ACHN (cell line): ENCODE measurements around the gene BACE1.
"Not testable (repeated sequence)": the region's sequence is repeated elsewhere in the genome, so short reads cannot be mapped to it uniquely, and the experiment has no call there.

Experiments used
- DNase-seq: peaks from one replicate; pipeline ENCODE4 v3.0.0-alpha.2; 2015
- in situ Hi-C: cut with HindIII; loops from 2 replicates; pipeline ENCODE4 v1.10.0; 2017; ENCODE audit warnings: low sequenced_read_pairs, low pct_ligation_motif_present, low pct_unique_long_range_greater_than_20kb

Gene BACE1

DNA sequence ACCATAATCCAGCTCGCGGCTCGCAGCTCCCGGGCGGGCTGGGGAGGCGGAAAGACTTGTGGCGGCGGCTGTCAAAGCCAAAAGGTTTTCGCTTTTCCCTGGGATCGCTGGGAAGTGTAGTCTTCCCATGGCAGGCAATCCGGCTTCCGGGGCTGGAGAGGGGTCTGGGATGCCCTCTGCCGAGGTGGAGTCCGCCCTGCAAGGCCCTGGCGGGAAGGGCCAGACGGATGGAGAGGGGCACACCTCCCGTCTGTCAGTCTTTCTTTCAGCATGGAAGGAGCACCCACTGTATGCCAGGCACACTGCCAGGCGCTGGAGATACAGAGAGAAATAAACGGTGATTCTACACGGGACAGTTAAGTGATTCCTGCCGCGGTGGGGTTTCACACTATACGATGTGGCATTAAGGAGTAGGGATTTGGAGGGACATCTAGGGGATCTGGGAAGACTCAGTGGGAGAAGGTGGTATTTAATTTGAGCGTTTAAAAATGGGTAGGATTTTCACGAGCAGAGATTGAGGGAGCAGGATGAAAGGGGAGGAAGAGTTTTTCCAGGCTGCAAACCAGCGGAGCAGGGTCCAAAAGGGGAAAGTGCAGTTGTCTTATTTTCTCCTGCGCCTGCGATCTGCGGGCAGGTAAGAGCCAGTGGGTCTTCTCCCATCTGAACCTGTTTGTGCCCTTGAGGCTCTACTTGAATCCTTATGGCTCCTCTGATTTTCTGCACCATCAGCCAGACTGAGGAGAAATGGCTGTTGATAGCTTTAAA lies at the start of gene BACE1:
BACE1 (minus strand) TSS at position 60 of the 765 bp plus-strand sequence. CDS start 461 bp downstream, outside the sequence.
- in situ Hi-C loops = no loop called here
- DNase-seq = peak; percentile 84

DNA sequence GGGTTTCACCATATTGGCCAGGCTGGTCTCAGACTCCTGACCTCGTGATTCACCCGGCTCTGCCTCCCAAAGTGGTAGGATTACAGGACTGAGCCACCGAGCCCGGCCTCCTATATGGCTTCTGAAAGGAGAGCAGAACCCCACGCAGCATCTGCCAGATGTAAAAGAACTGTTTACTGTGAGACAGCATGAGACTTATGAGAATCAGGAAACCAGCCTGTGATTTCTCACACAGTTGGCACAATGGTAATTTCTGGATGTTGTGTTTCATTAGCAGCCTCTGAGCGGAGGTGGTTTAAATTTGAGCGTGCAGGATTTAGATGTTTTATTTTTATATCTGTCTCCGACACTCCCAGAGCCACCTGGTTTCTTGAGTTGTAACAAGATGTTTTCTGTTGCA lies 45.4 kb upstream of the BACE1 start:
- DNase-seq = no peak
- in situ Hi-C loops = no loop called here

DNA sequence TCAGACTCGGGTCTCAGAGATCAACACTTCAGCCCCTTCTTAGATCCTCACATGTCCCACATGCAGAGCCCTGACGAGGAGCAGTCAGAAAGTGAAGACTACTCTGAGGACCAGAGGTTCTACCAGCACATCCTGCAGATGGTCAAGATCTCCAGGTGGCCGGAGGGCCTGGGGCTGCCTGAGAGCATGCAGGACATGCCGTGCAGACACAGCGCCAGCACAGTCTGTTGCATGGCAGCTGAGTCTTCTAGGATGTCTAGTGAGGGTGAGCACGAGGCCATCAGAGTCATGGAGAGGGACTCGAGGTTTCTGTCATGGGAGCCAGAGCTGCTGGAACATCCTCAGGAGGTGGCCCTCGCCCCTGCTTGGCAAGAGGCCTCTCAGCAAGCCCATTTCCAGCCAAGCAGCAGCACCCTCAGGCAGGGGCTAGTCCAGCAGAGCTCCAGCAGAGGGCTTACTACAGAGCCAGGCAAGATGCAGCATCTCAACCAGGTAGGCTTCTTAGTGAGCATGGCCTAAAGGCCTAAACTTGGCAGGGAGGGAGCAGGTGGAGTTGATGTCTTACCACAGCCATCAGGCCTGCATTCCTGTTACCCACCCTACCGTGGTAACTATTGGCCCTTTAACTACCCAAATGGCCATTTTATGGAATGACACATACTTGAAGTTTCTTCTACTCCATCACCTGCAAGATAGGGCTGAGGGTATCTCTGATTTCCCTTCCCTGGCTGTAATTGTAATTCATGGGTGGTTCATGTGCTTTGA lies 40.3 kb upstream of the BACE1 start:
- peak; percentile 1 for DNase-seq
- in situ Hi-C loops = no loop called here

DNA sequence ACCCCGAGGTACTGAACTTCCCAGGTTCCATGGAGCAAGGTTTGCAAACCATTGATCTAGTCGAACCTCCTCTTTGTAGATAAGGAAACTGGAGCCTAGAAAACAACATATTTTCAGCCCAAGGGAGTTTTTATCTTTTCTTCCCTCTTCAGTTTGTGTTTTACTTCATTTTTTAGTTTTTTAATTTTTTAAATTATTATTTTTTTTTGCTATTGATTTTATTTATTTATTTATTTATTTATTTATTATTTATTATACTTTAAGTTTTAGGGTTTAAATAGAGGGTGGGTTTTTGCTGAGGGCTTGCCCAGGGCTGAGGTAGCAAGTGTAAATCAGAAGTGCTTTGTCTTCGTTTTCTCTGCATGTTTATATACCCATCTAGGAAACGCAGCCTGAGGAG lies 38.5 kb upstream of the BACE1 start:
- in situ Hi-C loops = no loop called here

DNA sequence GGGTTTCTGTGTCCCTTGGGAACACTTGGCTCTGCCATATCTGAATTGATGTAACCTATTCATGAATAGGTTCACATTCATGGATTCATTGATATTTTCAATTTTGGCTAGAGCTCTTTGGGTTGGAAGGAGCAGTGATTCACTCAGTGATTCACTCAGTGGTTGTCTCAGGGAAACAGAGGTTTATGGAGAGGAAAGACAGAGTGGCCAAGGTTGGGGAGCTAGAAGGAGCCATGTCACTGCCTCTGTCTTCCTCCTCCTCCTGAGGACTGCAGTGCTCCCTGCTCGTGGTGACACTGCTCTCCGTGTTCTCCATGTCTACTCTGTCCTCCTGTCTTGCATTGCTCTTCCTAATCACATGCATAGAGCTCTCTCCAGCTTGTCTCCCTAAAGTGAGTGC lies 29.0 kb upstream of the BACE1 start:
- in situ Hi-C loops = no loop called here

More for the DNA sequence above, 38.5 kb upstream of the BACE1 start:
- no peak for DNase-seq

DNA sequence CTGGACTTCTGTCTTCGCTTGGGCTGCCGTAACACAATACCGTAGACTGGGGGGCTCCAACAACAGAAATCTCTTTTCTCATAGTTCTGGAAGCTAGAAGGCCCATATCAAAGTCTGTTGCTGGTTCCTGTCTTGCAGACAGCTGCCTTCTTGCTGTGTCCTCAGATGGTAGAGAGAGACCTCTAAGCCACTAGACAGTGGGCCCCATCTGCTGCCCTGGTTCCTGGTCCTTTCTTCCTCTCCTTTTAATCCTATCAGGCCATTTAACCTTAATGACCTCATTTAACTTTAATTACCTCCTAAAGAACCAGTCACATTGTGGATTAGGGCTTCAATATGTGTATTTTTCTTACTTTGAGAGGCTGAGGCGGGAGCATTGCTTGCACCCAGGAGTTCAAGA lies 21.0 kb upstream of the BACE1 start:
- in situ Hi-C loops = no loop called here
- no peak for DNase-seq

More for the DNA sequence above, 29.0 kb upstream of the BACE1 start:
- DNase-seq = no peak

DNA sequence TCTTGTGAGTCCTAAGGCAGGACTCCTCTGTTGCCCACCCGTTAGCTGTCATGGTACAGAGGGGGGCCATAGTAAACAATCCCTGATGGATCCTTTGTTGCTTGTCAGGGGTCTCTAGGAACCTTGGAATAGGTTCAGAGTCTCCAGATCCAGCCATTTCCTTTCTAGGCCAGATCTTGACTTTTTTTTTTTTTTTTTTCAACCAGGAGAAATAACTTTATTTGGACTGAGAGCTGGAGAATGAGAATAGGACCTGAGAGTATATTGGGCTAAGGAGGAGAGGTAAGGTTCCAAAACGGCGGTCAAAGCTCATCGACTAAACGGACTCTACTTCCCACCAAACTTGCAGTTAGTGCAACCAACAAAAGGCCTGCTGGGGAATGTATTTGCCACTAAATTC lies 19.3 kb upstream of the BACE1 start:
- in situ Hi-C loops = no loop called here
- DNase-seq = no peak

DNA sequence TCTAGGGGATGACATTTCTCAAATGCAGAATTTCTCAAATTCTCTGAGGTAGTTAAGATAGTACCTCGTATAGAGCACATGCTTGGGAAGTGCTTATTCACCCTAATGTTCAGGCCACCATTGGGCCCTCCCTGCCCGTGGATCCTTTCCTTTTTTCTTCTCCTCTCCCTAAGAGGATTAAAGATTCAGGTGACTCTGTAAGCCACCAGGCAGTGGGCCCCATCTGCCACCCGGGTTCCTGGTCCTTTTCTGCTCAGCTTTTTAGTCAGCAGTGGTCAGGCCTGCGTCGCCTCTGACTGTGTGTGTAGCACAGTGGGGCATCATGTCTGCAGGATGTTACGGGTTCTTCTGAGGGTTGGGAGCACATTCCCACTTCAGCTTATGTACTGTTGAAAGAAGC lies 18.8 kb upstream of the BACE1 start:
- no peak for DNase-seq
- in situ Hi-C loops = no loop called here

DNA sequence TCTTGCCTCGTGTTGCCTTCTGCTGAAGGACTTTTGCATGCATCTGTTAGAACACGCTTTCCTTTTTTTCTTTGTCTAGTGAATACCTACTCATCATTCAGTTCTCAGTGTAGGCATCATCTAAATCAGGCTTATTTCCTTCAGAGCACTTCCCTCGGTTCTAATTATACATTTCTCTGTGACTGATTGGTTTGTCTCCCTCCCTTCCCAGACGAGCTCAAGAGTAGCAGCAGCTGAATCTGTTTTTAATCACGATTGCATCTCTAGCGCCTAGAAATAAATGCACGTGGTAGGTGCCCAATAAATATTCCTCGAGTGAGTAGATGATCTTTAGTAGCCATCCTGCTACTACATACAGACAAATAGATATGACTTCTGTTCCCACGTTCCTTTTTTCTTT lies 17.9 kb upstream of the BACE1 start:
- DNase-seq = no peak
- in situ Hi-C loops = no loop called here

DNA sequence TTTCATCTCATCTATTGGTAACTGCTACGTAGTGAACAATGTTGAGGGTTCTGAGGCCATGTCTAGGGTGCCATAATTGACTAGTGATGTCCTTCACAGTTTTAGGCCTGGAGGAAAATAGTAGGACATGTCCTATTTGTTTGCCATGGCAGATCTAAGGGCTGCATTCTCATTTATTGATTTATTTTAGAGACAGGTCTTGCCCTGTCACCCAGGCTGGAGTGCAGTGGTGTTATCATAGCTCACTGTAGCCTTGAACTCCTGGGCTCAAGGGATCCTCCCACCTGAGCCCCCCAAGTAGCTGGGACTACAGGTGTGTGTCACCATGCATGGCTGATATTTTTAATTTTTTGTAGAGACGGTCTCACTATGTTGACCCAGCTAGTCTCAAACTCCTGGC lies 16.8 kb upstream of the BACE1 start:
- in situ Hi-C loops = no loop called here
- DNase-seq = no peak

DNA sequence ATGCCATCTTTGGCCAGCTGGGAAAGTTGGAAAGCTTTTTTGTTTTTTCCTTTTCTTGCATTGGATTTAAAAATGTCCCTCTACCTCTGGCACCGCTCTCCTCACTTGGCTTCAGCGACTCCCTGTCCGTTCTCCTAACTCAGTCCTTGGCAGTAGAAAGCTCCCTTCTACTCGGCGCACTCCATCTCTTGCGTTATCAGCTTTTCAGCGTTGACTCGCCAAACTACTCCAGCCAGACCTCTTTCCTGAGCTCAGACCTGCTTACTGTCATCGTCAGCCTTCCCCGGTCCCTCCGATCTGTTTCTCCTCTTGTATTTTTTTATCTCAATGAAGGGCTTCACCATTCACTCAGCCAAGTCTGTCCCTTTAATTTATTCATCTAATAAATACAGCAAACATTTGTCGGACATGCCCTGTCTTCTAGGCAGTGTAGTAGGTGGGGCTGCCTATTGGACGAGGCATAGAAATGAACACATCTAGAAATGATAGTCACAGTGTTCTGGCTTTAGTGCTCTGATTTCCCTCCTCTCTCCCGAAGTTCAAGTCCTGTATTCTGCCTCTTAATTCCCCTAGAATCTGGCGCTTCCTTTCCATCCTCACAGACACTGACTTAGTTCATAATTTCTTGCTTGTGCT lies 12.4 kb upstream of the BACE1 start:
- peak; percentile 33 for DNase-seq
- in situ Hi-C loops = no loop called here

DNA sequence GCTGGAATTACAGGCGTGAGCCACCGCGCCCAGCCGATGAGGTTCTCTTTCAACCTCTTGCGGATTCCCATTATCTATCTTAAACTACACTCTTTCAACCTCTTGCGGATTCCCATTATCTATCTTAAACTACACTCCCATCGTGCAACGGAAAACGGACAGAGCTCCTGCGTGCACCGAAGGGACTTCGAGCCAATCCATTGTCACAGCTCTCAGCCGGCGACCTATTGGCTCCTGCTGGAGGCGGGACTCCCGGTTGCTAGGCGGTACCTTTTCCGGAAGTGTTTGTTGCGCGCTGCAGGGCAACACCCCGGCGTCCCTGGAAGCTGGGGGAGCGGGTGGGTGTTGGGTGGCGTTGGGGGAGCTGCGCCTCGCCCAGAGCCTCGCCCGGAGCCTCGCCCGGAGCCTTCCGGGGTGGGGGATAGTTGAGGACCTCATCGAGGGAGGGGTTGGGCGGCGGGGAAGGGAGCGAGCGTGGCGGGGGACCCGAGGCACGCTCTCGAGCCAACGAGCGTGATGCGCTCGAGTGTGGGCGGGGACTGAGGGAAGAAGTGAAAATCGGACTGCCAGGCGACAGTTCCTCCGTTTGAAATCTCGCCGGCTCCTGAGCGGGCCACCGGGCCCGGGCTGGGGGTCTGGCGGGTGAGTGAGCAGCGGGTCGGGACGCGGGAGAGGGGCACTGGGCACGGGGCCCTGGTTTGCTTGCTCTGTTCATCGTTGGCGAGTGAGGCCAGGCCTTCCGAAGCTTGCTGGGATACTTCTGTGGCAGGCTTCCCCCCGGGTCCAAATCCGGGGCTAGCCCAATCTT lies 11.7 kb upstream of the BACE1 start, which contains the start of gene CEP164:
CEP164 (plus strand) TSS at position 288 of the 808 bp plus-strand sequence. CDS start 10,733 bp downstream, outside the sequence.
- DNase-seq = peak; percentile 93
- in situ Hi-C loops = no loop called here

DNA sequence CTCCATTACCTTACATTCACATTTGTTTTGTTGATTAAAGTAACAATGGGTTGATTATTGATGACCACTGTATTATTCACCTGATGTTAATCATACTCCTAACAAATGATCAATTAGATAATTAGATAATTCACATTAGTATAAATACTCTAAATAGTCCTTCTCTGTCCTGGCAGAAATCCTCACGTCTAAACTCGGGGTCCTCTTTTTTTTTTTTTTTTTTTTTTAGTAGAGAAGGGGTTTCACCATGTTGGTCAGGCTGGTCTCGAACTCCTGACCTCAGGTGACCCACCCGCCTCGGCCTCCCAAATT lies 11.2 kb upstream of the BACE1 start:
- in situ Hi-C loops, DNase-seq: not testable (repeated sequence)

DNA sequence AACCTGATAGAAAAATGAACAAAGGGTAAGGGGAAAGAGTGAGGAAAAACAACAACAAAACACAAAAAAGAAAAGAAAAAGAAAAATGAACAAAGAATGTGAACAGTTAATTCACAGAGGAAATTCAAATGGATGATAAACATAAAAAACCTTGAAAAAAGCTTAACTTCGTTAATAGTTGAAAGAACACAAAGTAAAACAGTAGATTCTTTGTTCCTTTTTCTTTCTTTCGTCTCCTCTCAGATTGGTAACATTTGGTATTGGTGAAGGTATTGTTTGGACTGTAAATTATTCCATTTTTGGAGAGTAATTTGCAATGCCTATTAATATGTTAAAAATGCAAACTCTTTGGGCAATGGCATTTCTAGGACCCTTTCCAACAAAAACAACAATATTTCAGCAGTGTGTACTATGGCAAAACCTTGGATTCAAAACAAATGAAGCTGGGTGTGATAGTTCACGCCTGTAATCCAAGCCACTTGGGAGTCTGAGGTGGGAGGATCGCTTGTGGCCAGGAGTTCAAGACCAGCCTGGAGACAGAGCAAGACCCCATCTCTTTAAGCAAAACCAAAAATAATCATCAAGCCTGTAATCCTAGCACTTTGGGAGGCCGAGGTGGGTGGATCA lies 3.3 kb upstream of the BACE1 start:
- DNase-seq = no peak

DNA sequence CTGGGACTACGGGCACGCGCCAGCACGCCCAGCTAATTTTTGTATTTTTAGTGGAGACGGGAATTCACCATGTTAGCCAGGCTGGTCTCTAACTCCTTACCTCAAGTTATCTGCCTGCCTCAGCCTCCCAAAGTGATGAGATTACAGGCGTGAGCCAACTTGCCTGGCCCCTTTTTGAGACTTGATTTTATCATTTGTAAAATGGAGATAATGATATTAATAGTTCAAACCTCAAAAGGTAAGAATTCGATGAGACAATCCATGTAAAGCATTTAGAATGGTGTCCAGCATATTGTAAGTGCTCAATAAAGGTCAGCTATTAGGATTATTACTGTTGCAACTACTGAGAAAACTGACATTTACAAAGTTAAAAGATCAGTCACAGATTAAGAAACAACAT lies 2.7 kb upstream of the BACE1 start:
- no peak for DNase-seq
- in situ Hi-C loops = no loop called here

More for the DNA sequence above, 3.3 kb upstream of the BACE1 start:
- in situ Hi-C loops = no loop called here

DNA sequence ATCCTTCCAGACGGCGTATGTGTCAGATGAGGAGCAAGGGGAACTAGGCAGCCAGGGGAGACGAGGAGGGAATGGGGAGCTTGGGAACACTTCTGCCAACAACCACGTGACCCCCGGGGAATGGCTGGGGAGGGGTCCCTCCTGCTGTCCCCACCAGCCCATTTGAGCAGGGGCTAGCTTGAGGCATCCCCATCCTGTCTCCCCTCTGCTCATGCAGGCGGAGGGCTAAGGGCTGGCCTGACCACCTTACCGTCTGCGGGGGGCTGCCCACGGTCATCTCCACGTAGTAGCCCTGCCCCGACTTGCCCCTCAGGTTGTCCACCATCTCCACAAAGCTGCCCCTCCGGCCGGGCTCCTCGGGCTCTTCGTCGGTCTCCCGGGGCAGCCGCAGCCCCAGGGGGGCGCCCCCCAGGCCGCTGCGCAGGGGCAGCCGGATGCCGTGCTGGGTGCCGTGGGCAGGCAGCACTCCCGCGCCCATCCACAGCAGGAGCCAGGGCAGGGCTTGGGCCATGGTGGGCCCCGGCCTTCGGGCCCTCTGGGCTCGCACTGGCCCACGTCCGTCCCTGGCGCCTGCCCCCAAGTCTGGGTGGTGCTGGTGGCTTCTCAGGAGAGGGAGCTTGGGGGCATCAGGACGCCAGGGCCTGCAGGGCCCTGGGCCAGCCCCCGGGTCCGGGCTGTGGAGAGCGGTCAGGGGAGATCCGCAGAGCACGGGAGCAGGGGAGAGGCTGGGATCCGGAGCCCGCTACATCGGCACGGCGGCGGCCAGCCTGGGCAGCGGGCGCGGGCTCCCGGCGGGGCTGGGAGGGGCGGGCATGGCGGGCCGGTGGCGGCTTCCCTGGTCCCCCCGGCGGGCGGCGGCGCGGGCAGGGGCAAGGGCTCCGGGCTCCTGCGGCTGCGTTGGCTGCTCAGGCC lies 515 bp downstream of the BACE1 start:
- in situ Hi-C loops = no loop called here
- DNase-seq = no peak

DNA sequence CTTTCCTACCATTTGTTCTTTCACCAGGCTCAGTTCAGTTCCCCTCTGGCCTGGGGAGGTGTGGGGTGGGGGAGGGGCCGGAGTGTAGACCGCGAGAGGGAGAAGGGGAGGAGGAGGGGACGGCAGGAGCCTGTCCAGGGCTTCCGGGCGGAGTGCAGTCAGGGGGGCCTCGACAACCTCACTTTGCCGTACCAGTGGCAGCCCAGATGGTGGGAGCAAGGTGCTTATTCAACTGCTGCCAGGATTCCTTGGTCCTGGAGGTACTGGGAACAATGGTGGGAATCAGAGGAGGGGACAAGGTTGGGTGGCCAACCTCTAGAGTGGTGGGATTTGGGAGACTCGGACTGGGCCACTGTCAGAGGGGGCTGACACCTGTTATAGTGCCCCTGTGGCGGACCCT lies 1.2 kb downstream of the BACE1 start:
- no peak for DNase-seq
- in situ Hi-C loops = no loop called here
